ENCODE measurements around the gene RPS6KA1.
A peak's percentile ranks its signal among the peaks of the same experiment; 100 is the strongest.

The RPS6KA1 gene

GRCh38 chr1:26548841-26549240 is 19.3 kb downstream of the RPS6KA1 start:
- Histone ChIP-seq H3K27ac (no peak overlapping the region), H3K4me3 (no peak overlapping the region)

DNA sequence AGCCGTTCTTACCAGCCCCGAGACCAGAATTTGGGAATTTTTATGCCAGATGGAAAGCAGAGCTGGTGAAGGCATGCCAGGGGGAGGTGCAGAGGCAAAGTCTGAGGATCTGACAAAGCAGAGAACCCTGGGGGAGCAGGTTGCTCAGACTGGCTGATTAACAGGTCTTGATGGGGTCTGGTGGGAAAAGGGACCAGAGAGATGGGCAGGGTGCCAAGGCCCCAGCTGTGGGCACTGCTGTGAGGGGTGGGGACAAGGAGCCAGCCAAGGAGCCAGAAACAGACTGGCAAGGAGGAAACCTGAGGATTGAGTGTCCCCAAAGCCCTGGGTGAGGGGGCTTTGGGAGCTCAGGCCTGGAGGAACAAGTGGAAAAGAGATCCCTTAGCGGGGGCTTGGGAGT is 21.4 kb downstream of the RPS6KA1 start:
- H3K4me3 ChIP-seq: no peak overlapping the region
- no peak overlapping the region for H3K27ac ChIP-seq

DNA sequence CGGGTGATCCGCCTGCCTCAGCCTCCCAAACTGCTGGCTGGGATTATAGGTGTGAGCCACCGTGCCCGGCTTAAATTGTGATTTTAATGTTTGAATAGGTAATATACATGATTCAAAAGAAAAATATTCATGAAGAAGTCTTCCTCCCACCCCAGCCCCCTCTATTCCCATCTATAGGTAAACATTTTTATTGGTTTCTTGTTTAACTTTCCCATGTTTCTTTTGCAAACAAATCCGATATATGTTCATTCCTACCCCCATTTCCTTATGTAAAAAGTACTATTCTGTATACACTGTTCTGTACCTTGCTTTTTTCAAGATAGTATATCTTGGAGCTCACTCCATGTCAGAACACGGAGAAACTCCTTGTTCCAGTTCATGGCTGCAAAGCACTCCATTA is 23.2 kb downstream of the RPS6KA1 start:
- H3K4me3 ChIP-seq: no peak overlapping the region
- H3K27ac ChIP-seq: no peak overlapping the region

DNA sequence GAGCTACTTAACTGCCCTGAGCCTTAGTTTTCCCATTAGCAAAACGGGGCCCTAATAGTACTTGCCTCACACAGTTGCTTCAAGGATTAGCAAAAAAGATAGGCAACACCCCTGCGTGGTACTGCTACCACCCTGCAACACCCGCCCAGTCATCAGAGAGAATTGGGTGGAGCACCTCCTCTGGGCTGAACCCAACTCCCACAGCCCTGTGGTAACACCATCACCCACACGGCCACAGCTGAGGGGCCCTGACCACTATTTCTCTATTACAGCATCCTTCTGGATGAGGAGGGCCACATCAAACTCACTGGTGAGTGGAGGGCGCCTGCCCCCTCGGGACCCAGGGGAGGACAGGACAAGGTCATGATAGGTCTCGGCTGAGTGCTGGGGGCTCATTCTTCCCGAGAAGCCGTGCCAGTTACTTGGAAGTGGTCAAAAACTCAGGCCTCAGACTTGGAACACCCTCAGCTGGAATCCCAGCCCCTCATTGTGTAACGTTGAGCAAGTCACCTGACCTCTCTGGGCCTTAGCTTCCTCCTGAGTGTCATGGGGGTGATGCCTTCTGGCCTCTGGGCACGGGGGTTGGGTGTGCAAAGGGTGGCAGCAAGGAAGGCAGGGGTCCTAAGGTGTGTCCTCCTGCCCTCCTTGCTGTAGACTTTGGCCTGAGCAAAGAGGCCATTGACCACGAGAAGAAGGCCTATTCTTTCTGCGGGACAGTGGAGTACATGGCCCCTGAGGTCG is 24.6 kb downstream of the RPS6KA1 start:
- H3K4me3 ChIP-seq: no peak overlapping the region
- H3K27ac ChIP-seq: peak overlapping the region in 2 of 21 experiments; percentile 6 to 26

DNA sequence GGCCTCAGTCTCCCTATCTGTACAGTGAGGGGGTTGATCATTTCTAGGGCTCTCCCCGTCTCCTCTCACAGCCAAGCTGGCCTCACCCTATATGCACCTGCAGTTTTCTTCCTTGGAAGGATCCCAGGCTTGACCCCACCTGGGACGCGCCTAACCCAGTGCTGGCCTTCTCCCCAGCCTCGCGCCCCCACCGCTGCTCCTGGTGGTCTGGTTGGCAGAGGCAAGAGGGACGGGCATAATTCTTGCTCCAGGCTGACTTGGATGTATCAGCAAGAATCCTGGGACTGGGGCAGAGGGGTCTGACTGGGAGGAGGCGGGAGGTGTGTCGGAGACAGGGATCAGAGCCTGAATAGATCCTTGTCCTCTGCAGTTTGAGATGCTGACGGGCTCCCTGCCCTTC is 25.2 kb downstream of the RPS6KA1 start:
- H3K4me3 ChIP-seq: no peak overlapping the region
- H3K27ac ChIP-seq: peak overlapping the region in 2 of 21 experiments; percentile 25 to 64

DNA sequence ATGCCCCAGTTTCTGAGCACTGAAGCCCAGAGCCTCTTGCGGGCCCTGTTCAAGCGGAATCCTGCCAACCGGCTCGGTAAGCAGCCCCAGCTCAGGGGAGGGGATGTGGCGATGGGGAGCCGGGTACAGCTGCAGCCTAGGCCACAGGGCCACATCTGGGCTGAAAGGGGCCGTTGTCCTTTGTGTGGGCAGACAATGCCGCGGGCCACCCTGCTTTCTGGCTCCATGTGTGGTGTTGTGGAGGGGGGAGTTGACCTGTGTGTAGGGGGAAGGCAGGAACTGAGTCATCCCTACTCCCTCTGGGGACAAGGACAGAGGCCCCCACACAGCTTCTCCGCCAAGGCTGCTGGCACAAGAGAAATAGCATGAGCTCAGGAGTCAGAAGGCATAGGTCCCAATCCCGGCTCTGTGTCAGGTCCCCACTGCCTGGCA is 26.0 kb downstream of the RPS6KA1 start:
- H3K4me3 ChIP-seq: no peak overlapping the region
- H3K27ac ChIP-seq: peak overlapping the region in 6 of 21 experiments; percentile 11 to 64 (median 24)

DNA sequence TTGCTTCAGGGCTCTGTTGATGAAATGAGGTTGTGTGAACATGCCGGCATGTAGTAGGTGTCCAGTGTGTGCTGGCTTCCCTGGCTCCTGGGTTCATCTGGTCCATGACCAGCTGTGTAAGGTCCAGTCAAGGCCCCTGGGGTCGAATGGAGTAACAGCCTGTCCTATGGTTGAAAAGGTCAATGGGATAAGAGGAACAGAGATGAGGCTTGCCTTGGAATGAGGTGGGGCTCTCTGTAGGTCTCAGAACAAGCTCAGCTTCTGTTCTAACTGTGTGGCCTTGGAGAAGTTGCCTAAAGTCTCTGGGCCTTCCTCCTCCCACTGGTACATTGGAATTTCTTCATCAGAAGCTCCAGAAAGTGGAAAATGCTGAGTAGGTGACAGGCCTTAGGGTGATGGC is 26.6 kb downstream of the RPS6KA1 start:
- no peak overlapping the region for H3K4me3 ChIP-seq
- H3K27ac ChIP-seq: peak overlapping the region in 2 of 21 experiments; percentile 25 to 40

GRCh38 chr1:26557008-26557407 is 27.4 kb downstream of the RPS6KA1 start:
- H3K4me3 ChIP-seq: no peak overlapping the region
- no peak overlapping the region for H3K27ac ChIP-seq

DNA sequence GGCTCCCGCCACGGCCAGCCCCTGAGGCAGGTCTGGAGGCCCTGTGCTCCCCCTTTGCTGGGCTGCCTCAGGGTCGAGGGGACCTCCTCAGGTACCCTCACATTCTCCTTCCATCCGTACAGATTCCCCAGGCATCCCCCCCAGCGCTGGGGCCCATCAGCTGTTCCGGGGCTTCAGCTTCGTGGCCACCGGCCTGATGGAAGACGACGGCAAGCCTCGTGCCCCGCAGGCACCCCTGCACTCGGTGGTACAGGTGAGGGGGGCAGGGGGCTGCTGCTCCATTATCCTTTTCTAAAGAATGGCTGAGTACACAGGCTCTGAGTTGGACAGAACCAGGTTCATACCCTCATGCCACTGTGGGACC is 29.1 kb downstream of the RPS6KA1 start:
- no peak overlapping the region for H3K27ac ChIP-seq
- no peak overlapping the region for H3K4me3 ChIP-seq

DNA sequence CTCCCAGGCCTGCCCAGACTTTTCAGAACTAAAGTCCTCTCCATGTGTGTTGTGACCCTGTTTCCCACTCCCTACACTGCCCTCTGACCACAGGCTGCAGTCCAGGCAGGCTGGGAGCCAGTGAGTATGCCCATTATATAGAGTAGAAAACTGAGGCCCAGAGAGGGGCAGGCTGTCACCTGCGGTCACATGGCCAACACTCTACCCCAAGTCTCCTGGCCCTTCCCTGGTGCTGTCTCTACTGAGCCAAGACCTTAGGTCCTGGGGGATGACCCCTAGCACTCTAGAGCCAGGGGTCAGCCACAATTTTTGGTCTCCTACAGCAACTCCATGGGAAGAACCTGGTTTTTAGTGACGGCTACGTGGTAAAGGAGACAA is 30.8 kb downstream of the RPS6KA1 start:
- Histone ChIP-seq H3K4me3 (no peak overlapping the region), H3K27ac (no peak overlapping the region)

DNA sequence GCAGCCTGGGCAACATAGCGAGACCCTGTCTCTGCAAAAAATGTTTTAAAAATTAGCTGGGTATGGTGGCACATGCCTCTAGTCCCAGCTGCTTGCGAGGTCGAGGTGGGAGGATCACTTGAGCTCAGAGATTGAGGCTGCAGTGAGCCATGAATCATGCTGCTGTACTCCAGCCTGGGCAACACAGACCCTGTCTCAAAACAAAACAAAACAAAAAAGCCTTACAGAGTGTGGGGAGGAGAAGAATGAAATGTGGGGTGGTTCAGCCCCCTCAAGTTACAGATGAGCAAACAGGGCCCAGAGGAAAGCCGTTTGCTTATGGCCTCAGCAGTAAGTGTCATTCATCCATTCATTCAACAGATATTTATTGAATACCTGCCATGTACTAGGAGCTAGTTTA is 40.7 kb downstream of the RPS6KA1 start:
- Histone ChIP-seq H3K27ac (no peak overlapping the region), H3K4me3 (no peak overlapping the region)

- Histone ChIP-seq H3K27ac (no peak overlapping the region), H3K4me3 (no peak overlapping the region)
Observed at GRCh38 chr1:26571381-26571780, 41.8 kb downstream of the RPS6KA1 start.

DNA sequence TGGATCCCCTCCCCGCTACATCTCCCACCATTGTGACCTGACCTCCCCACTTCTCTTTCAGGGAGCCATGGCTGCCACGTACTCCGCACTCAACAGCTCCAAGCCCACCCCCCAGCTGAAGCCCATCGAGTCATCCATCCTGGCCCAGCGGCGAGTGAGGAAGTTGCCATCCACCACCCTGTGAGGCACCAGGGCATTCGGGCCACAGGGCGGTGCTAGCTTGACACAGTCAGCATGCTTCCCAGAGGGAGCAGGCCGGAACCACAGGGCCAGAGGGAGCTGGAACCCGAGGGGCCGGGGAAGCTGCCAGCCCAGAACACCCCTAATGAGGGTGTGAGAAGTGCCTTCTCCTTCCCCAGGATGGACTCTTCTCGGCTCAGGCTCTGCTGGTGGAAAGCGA is 44.5 kb downstream of the RPS6KA1 start:
- Histone ChIP-seq H3K27ac (no peak overlapping the region), H3K4me3 (no peak overlapping the region)

DNA sequence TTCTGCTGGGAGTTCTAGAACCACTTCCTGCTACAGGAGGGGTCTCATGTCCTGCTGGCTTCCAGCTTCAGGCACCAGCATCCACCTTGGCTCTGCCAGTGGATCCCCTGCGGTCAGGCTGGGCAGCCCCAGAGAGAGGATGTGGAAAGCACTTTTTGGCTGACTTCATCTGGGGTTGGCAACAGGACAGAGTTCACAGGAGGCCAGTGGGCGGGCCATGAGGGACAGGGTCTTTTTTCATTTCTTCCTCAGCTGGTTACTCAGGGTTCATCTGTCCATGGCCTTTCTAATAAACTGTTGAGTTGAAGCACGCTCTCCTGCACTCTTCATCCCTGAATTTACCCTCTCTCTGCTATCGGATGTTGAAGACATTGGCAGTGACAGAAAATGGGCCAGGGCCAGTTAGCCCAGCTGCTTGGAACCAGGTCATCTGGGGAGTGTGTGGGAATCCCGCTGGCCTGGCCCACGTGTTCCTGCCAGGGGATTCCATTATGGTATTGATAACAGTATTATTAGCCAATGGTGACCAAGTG is 45.2 kb downstream of the RPS6KA1 start:
- Histone ChIP-seq H3K27ac (no peak overlapping the region), H3K4me3 (no peak overlapping the region)

DNA sequence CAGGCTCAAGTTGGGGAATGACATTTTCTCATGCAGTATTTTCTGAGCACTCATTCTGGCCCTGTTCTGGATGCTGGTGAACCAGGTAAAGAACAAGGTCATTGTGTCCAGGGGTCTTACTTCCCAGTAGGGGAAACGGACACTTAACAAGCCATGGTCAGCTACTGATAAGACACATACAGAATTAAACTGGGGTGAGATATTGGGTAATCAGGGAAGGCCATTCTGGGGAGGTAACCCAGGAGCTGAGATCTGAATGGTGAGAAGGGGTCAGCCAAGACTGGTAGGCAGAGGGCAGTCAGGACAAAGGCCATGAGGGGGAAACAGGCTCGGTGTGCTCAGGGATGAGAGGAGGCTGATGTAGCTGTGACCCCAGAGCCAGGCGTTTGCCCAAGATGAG is 45.8 kb downstream of the RPS6KA1 start:
- H3K4me3 ChIP-seq: no peak overlapping the region

GRCh38 chr1:26578167-26578566 is 48.6 kb downstream of the RPS6KA1 start:
- no peak overlapping the region for H3K4me3 ChIP-seq
- H3K27ac ChIP-seq: no peak overlapping the region

More for the DNA sequence above, 45.8 kb downstream of the RPS6KA1 start:
- no peak overlapping the region for H3K27ac ChIP-seq

- no peak overlapping the region for H3K27ac ChIP-seq
- H3K4me3 ChIP-seq: no peak overlapping the region
Observed at GRCh38 chr1:26579681-26580111, 50.1 kb downstream of the RPS6KA1 start.

DNA sequence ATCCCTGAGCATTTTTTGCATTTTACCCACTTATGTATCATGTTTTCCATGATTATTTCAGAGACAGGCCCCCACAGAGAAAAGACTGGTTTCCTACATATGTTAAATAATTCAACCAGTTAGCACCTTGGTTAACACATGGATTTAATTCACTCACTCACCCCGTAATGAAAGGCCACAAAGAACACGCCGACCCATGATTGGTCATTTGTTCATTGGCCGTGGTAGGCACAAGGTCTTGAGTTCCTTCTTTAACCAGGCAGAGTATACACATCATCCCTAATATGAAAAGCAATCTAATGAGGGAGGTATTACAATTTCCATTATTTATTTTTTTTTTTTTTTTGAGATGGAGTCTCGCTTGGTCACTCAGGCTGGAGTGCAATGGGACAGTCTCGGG is 50.6 kb downstream of the RPS6KA1 start:
- H3K27ac ChIP-seq: no peak overlapping the region
- H3K4me3 ChIP-seq: no peak overlapping the region

- no peak overlapping the region for H3K4me3 ChIP-seq
Observed at GRCh38 chr1:26581287-26581651, 51.7 kb downstream of the RPS6KA1 start.

GRCh38 chr1:26582053-26582835 is 52.7 kb downstream of the RPS6KA1 start:
- Histone ChIP-seq H3K27ac (peak overlapping the region in 6 of 21 experiments; percentile 8 to 29 (median 20)), H3K4me3 (no peak overlapping the region)

More at GRCh38 chr1:26581287-26581651, 51.7 kb downstream of the RPS6KA1 start:
- H3K27ac ChIP-seq: no peak overlapping the region
